HG03469 (cell line): ENCODE measurements around the gene RPIA.
"Not testable (repeated sequence)": the region's sequence is repeated elsewhere in the genome, so short reads cannot be mapped to it uniquely, and the experiment has no call there.

Source experiments
- ATAC-seq: cut with Tn5 transposase; IDR thresholded peaks from one replicate; pipeline ENCODE4 v1.9.1; 2021; ENCODE audit warnings: mild to moderate bottlenecking, moderate library complexity, moderate number of reproducible peaks; ENCODE audit not compliant: unreplicated experiment

Gene RPIA

GRCh38 chr2:88765889-88766481 lies 74.5 kb downstream of the RPIA start:
- not testable (repeated sequence) for ATAC-seq

GRCh38 chr2:88770016-88770415 lies 78.5 kb downstream of the RPIA start:
- no peak for ATAC-seq

DNA sequence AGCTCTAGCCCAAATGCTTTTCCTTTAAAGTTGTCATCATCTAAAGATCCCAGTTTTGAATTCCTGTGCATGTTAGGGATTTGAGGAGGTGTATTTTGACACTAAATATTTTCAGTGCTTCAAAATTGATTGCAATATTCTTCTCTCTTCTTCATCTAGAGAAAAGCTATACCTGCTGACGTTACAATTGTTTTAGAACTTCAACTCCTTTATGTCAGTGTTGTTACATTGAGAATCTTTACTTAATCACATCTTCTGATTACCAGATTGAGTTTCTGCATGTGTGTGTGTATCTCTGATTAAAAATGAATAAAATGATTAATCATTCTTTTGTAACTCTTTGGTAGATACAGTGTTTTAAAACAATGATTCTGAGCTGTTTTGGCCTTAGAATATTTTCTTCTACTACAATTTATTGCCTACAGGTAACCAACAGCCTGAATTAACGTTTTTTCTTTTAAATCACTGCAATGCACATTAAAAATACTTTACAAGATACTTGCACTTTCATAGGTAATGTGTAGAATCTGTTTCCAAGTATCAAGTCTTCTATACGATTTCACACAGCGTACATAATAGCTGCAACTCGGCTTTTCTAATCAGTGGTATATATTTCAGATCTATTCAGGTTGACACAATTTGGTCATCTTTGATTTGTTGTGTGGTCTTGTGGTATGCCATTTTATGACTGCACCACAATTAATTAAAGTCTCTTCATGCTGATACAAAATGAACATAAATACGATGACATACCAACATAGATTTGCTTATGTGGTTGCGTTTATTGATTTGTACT lies 82.0 kb downstream of the RPIA start:
- not testable (repeated sequence) for ATAC-seq

DNA sequence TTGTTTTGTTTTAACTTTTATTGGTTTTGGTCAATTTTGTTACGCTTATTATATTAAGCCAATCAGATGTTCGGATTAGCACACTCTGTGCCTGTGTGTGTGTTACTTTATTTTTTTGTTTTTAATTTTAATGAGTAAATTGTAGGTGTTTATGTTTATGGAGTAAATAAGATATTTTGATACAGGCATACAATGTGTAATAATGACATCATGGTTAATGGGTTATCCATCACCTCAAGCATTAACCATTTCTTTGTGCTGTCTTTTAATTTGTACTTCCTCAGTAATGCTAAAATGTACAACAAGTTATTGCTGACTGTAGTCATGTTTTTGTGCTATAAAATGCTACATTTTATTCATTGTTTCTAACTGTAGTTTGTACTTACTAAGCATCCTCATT lies 97.7 kb downstream of the RPIA start:
- ATAC-seq: not testable (repeated sequence)

DNA sequence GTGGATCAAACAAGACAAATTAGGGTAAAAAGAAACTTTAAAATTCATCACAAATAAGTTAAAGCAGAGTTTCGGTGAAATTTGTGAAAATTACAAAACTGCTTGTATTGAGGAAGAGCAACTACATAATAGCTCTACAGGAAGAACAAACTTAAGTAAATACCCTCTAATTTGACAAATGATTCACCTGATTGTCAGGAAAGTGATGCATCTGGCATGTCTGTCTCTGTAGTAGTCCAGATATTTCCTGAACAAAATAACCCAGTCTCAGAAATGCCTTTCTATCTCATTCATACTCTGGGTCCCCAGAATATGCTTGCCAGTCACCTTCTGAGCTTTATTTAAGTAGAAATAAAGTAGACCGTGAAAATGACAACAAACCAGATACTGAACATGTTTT lies 104.5 kb downstream of the RPIA start:
- not testable (repeated sequence) for ATAC-seq

DNA sequence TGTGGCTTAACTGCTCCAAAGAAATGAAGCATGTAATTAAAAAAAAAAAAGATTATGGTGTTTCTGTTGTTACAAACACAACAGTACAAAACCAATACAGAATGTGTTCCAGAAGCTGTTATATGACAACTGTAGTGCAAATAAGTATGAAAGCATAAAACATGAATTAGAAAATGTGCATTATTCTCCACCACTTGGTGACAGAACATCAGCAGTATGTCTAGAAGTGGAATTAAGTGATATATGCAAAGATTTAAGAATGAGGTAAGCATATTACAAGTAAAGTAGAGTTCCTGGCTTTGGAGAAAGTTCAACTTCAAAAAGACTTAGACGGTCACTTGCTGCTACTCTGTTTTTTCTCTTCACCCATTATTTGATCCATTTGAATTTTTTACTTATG lies 105.0 kb downstream of the RPIA start:
- not testable (repeated sequence) for ATAC-seq

- ATAC-seq: not testable (repeated sequence)
Observed at GRCh38 chr2:88797164-88797563, 105.7 kb downstream of the RPIA start.
